ENCODE measurements around the gene MICAL3.

GRCh38 chr22:17792854-17793434 lies 231.4 kb downstream of the MICAL3 start:
- TF ChIP-seq RXRA (IDR thresholded peaks at IDR 0.05; ENCODE audit: borderline replicate concordance, low read depth) (no peak), REST (IDR thresholded peaks at IDR 0.05; ENCODE audit: low read depth, low read length) (no peak), USF2 (IDR thresholded peaks at IDR 0.05; ENCODE audit: borderline replicate concordance, low read depth, low read length) (no peak)
